HepG2 (cell line): ENCODE measurements around the gene ITGA7. TPM values are rescaled to one million over a fixed set of nuclear protein-coding genes. Genes with fewer than 3 reads are reported as not detected.

Experiments used
- ATAC-seq: fragments of 200-7000 bp; cut with Tn5 transposase; 3 replicates; pipeline ENCODE4 v1.9.1; 2020; ENCODE audit warnings: mild to moderate bottlenecking, moderate library complexity
- BruUV-seq: library from RNA; stranded (reverse); fragments of 400-500 nt; replicated peaks from 2 replicates; lab custom pipeline; 2021; lab: Mats Ljungman, UMichigan
- CTCF ChIA-PET: fragments of 300-600 bp; formaldehyde crosslinking; extraction: SDS; loops from one replicate; lab custom pipeline; 2021; ENCODE audit warnings: low total read pairs, inconsistent platforms, low intra/inter-chr PET ratio; lab: Yijun Ruan, JAX
- POLR2A ChIA-PET: fragments of 350-600 bp; sonication (Branson Sonifier 250); formaldehyde crosslinking; loops from one replicate; lab custom pipeline; 2020; ENCODE audit warnings: antibody characterized with exemption, inconsistent platforms; lab: Yijun Ruan, JAX
- DNase-seq: peaks from one replicate; pipeline ENCODE4 v3.0.0-alpha.2; 2015; ENCODE audit warnings: low spot score
- FAIRE-seq: peaks from 3 replicates; lab custom pipeline; 2011; peaks lifted over from hg19 to GRCh38; lab: Jason Lieb, UNC
- H2AFZ ChIP-seq: one replicate; pipeline ENCODE4 v1.6.1; 2011; ENCODE audit warnings: low read length, inconsistent platforms
- H3K27ac ChIP-seq: fragments of 300-600 bp; 3 replicates; pipeline ENCODE4 v1.8.0; 2011; ENCODE audit warnings: mixed run types, mild to moderate bottlenecking, mixed read lengths, low read length, inconsistent platforms; ENCODE audit not compliant: insufficient read depth; ENCODE audit errors: extremely low read length
- H3K27me3 ChIP-seq, 2 experiments: fragments of 200-600 bp in 1 of 2; 2 replicates in 1 of 2; 3 replicates in 1 of 2; pipeline versions ENCODE4 v1.6.0 to v1.8.0; 2011; ENCODE audit warnings: low read length in 2 of 2, mild to moderate bottlenecking in 2 of 2, moderate library complexity in 2 of 2, inconsistent platforms in 1 of 2; ENCODE audit not compliant: insufficient read depth in 2 of 2, control insufficient read depth in 1 of 2
- H3K36me3 ChIP-seq, 2 experiments: fragments of 200-600 bp in 1 of 2; replicated peaks in 1 of 2; 2 replicates in 1 of 2; 3 replicates in 1 of 2; pipeline versions ENCODE4 v1.5.1 to v1.8.0; 2011; ENCODE audit warnings: low read length in 2 of 2, inconsistent platforms in 1 of 2; ENCODE audit not compliant: insufficient read depth in 2 of 2, control insufficient read depth in 1 of 2
- H3K4me1 ChIP-seq: 2 replicates; pipeline ENCODE4 v1.5.1; 2012; ENCODE audit warnings: low read length, inconsistent platforms; ENCODE audit not compliant: insufficient read depth
- H3K4me2 ChIP-seq: 2 replicates; pipeline ENCODE4 v1.6.0; 2011; ENCODE audit warnings: low read depth, low read length, inconsistent platforms
- H3K4me3 ChIP-seq, 3 experiments: fragments of 200-600 bp in 1 of 3; sonication (generic), shearing (Covaris generic) in 1 of 3; replicated peaks in 1 of 3; 2 replicates each; pipeline ENCODE4 v1.5.1; 2011 to 2016; ENCODE audit warnings: low read length in 3 of 3, inconsistent platforms in 2 of 3, low read depth in 2 of 3, mild to moderate bottlenecking in 2 of 3, control low read depth in 1 of 3, mixed read lengths in 1 of 3; ENCODE audit not compliant: insufficient read depth in 1 of 3
- H3K79me2 ChIP-seq: one replicate; pipeline ENCODE4 v1.6.1; 2011; ENCODE audit warnings: low read length, inconsistent platforms; ENCODE audit not compliant: insufficient read depth
- H3K9ac ChIP-seq: 2 replicates; pipeline ENCODE4 v1.6.0; 2011; ENCODE audit warnings: mild to moderate bottlenecking, low read depth, low read length, inconsistent platforms; ENCODE audit not compliant: insufficient read depth
- H3K9me3 ChIP-seq: 2 replicates; pipeline ENCODE4 v1.5.1; 2012; ENCODE audit warnings: mild to moderate bottlenecking, low read length
- H4K20me1 ChIP-seq: 2 replicates; pipeline ENCODE4 v1.6.0; 2011; ENCODE audit warnings: inconsistent platforms, mild to moderate bottlenecking, low read length, moderate library complexity; ENCODE audit not compliant: insufficient read depth
- AGO1 ChIP-seq: fragments of 200-400 bp; formaldehyde crosslinking; IDR thresholded peaks from 2 replicates; pipeline ENCODE4 v1.6.1; 2017; ENCODE audit warnings: mild to moderate bottlenecking, low read depth, low read length, moderate library complexity; ENCODE audit not compliant: poor library complexity, severe bottlenecking
- DR1 ChIP-seq: sonication (generic); formaldehyde crosslinking; IDR thresholded peaks from 2 replicates; pipeline ENCODE4 v1.8.0; 2021; ENCODE audit warnings: mild to moderate bottlenecking, missing genetic modification reagents, inconsistent platforms
- GABPB1 ChIP-seq: IDR thresholded peaks from 2 replicates; pipeline ENCODE4 v1.6.1; 2016; ENCODE audit warnings: mild to moderate bottlenecking, missing genetic modification reagents, moderate library complexity, missing compliant biosample characterization
- KDM6A ChIP-seq: IDR thresholded peaks from 2 replicates; pipeline ENCODE4 v1.6.1; 2016; ENCODE audit warnings: low read depth
- KMT2A ChIP-seq: sonication (generic); formaldehyde crosslinking; IDR thresholded peaks from 2 replicates; pipeline ENCODE4 v1.4.0; 2020; ENCODE audit warnings: missing genetic modification reagents
- SMARCC2 ChIP-seq: fragments of 450-650 bp; IDR thresholded peaks from 2 replicates; pipeline ENCODE4 v1.6.1; 2017; ENCODE audit warnings: antibody characterized with exemption, mild to moderate bottlenecking
- ZFP1 ChIP-seq: IDR thresholded peaks from 2 replicates; pipeline ENCODE4 v1.6.1; 2016
- ZNF180 ChIP-seq: sonication (generic); formaldehyde crosslinking; IDR thresholded peaks from 2 replicates; pipeline ENCODE4 v1.4.0; 2020; ENCODE audit warnings: low read depth, missing genetic modification reagents, borderline replicate concordance
- ZNF709 ChIP-seq: sonication (generic); formaldehyde crosslinking; IDR thresholded peaks from 2 replicates; pipeline ENCODE4 v1.5.0; 2020; ENCODE audit warnings: mild to moderate bottlenecking, missing genetic modification reagents
- WGBS: methylation state at CpG from one replicate; pipeline ENCODE4 v1.1.6; 2017; ENCODE audit warnings: low lambda C conversion rate; 5-methylcytosine and 5-hydroxymethylcytosine counted together
- in situ Hi-C: cut with HindIII; loops from 2 replicates; pipeline ENCODE4 v1.10.0; 2017; ENCODE audit warnings: low pct_unique_long_range_greater_than_20kb; ENCODE audit not compliant: extremely low pct_ligation_motif_present
- intact Hi-C: fragments of 100-400 bp; cut with micrococcal nuclease; formaldehyde crosslinking; loops from one replicate; pipeline ENCODE4 v1.10.0; 2022; ENCODE audit not compliant: unreplicated experiment
- polyA plus RNA-seq, 8 experiments: library from polyadenylated mRNA; depleted of rRNA in 3 of 8; stranded (reverse) in 7 of 8; unstranded in 1 of 8; fragments of >200 nt; fragmentation: Illumina TruSeq in 4 of 8; extraction: Trizol in 4 of 8; gene quantifications; 2 replicates each; pipeline versions ENCODE4 v1.2.1 to v1.2.3, GENCODE V29; 2011 to 2016; ENCODE audit warnings: low read depth in 4 of 8, missing spikeins in 1 of 8, mixed read lengths in 1 of 8; ENCODE audit not compliant: insufficient read depth in 1 of 8
- total RNA-seq, 5 experiments: library from RNA; depleted of rRNA; stranded (reverse); fragments of >200 nt; fragmentation: Illumina TruSeq; extraction: Trizol; gene quantifications; 2 replicates each; pipeline ENCODE4 v1.2.3, GENCODE V29; 2016; ENCODE audit warnings: low read depth in 1 of 5

Gene ITGA7
- total and polyA plus RNA-seq, 2 of the 13 experiments (the other 11 are each of a cell fraction or from before 2014, with no cell fraction given) = 0.65 to 0.75 TPM

- 53% methylated on average over 10 of the region's 16 CpGs for WGBS
- Histone ChIP-seq H4K20me1 (no peaks in the 10 kb centered on the region), H3K79me2 (no peaks in the 10 kb centered on the region), H3K4me3 (no peak overlapping the region), H2AFZ (no peak overlapping the region), H3K9ac (no peak overlapping the region), H3K36me3 (peaks cover 0 to 1% of the 10 kb centered on the region in 2 experiments; a peak in 1 of 5 replicates), H3K4me2 (no peak overlapping the region), H3K9me3 (no peaks in the 10 kb centered on the region), H3K4me1 (no peaks in the 10 kb centered on the region), H3K27me3 (no peaks in the 10 kb centered on the region), H3K27ac (no peak overlapping the region)
- in situ Hi-C loops = no loop called here
- no peak for ATAC-seq
- intact Hi-C loops = no loop called here
- no peak for TF ChIP-seq ZNF709
- FAIRE-seq = no peak
- BruUV-seq = no TSS peak
- no peak for DNase-seq
- POLR2A ChIA-PET = no interaction called here
- CTCF ChIA-PET = no interaction called here
Observed at GRCh38 chr12:55688716-55689655, 18.7 kb downstream of the ITGA7 start.

- Histone ChIP-seq H3K4me1 (peaks cover 10% of the 10 kb centered on the region), H3K36me3 (peaks cover 0 to 3% of the 10 kb centered on the region in 2 experiments; a peak in 1 of 5 replicates), H3K9me3 (no peaks in the 10 kb centered on the region), H2AFZ (no peak overlapping the region), H3K27me3 (no peaks in the 10 kb centered on the region), H3K27ac (no peak overlapping the region), H3K9ac (no peak overlapping the region), H3K4me3 (no peak overlapping the region), H4K20me1 (no peaks in the 10 kb centered on the region), H3K4me2 (no peak overlapping the region), H3K79me2 (peaks cover 4% of the 10 kb centered on the region)
- ATAC-seq = no peak
- in situ Hi-C loops = no loop called here
- ChIA-PET CTCF (no interaction called here), POLR2A (no interaction called here)
- no peak for TF ChIP-seq AGO1
- TF ChIP-seq KMT2A (CRISPR knock-in tag) = no peak
- no peak for TF ChIP-seq KDM6A
- TF ChIP-seq GABPB1 (CRISPR knock-in tag) = no peak
- TF ChIP-seq DR1 (CRISPR knock-in tag) = no peak
- no peak for TF ChIP-seq SMARCC2
- TF ChIP-seq ZFP1 (CRISPR knock-in tag) = no peak
- TF ChIP-seq ZNF180 (CRISPR knock-in tag) = no peak
- no peak for FAIRE-seq
- DNase-seq = no peak
- BruUV-seq = no TSS peak
- intact Hi-C loops = no loop called here
Observed at GRCh38 chr12:55687746-55688145, 20.0 kb downstream of the ITGA7 start.
